ENCODE results near the gene MFAP4. TPM values are rescaled to one million over a fixed set of nuclear protein-coding genes. Genes with fewer than 3 reads are reported as not detected.

The MFAP4 gene
- polyA plus RNA-seq, 1 donor from 2014 or later: not detected

DNA sequence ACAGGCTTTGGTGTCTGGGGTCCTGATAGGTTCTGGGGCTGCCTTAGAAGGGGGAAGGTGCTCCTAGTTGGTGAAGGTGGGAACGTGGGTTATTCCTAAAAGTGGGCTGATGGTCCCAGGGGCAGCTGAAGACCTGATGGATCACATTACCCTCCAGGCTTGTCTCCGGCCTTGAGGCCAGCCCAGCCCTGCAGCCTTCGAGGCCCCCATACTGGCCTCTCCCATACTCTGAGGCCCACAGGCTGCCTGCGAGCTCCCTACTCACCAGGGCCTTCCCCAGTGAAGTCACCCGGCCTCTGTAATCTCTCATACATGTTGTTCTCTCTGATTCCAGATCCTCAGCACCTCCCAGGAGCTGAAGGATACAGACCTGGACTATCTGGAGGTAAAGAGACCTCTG lies 26.8 kb upstream of the MFAP4 start:
- H3K9ac ChIP-seq (ENCODE audit: low read length): no peak overlapping the region
- no peak overlapping the region for H2AFZ ChIP-seq (ENCODE audit: low read depth, low read length)
- H3F3A ChIP-seq (ENCODE audit: insufficient read depth, low read length, poor library complexity, severe bottlenecking): no peaks in the 10 kb centered on the region
- no peaks in the 10 kb centered on the region for H3K36me3 ChIP-seq (ENCODE audit: insufficient read depth, low read length)
- no peaks in the 10 kb centered on the region for H4K20me1 ChIP-seq (ENCODE audit: insufficient read depth)
- TF ChIP-seq POLR2AphosphoS5 (IDR thresholded peaks at IDR 0.05) (no peak), SMC3 (conservative IDR thresholded peaks at IDR 0.05; ENCODE audit: poor library complexity) (no peak)
- TF ChIP-seq, protein P1, sequence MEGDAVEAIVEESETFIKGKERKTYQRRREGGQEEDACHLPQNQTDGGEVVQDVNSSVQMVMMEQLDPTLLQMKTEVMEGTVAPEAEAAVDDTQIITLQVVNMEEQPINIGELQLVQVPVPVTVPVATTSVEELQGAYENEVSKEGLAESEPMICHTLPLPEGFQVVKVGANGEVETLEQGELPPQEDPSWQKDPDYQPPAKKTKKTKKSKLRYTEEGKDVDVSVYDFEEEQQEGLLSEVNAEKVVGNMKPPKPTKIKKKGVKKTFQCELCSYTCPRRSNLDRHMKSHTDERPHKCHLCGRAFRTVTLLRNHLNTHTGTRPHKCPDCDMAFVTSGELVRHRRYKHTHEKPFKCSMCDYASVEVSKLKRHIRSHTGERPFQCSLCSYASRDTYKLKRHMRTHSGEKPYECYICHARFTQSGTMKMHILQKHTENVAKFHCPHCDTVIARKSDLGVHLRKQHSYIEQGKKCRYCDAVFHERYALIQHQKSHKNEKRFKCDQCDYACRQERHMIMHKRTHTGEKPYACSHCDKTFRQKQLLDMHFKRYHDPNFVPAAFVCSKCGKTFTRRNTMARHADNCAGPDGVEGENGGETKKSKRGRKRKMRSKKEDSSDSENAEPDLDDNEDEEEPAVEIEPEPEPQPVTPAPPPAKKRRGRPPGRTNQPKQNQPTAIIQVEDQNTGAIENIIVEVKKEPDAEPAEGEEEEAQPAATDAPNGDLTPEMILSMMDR (IDR thresholded peaks at IDR 0.05; ENCODE audit: poor library complexity, severe bottlenecking): no peak
- H3K79me2 ChIP-seq (replicated peaks; ENCODE audit: insufficient read depth, low read length): no peaks in the 10 kb centered on the region
- no peak overlapping the region for H3K4me2 ChIP-seq (ENCODE audit: low read length)
- H3K27ac ChIP-seq (ENCODE audit: low read length): no peak overlapping the region
- no peak overlapping the region for H3K4me3 ChIP-seq (ENCODE audit: low read length)
- no peaks in the 10 kb centered on the region for H3K27me3 ChIP-seq (ENCODE audit: insufficient read depth, low read depth, low read length)
- no peaks in the 10 kb centered on the region for H3K9me2 ChIP-seq (ENCODE audit: insufficient read depth, low read length)
- no peaks in the 10 kb centered on the region for H3K9me3 ChIP-seq (ENCODE audit: low read length)

DNA sequence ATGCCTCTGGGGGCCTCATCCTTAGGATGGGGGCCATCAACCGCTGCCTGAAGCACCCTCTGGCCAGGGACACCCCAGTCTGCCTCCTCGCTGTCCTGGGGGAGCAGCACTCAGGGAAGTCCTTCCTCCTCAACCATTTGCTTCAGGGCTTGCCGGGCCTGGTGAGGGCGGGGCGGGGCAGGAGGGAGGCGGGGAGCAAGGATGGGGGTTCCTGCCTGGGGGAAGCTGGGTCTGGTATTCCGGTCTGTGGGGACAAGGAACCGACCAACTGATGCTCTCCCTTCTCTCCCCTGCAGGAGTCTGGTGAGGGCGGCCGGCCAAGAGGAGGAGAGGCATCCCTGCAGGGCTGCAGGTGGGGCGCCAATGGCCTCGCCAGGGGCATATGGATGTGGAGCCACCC lies 26.0 kb upstream of the MFAP4 start:
- no peaks in the 10 kb centered on the region for H3K9me2 ChIP-seq (ENCODE audit: insufficient read depth, low read length)
- no peak overlapping the region for H2AFZ ChIP-seq (ENCODE audit: low read depth, low read length)
- no peak overlapping the region for H3K4me2 ChIP-seq (ENCODE audit: low read length)
- H3F3A ChIP-seq (ENCODE audit: insufficient read depth, low read length, poor library complexity, severe bottlenecking): no peaks in the 10 kb centered on the region
- no peak overlapping the region for H3K9ac ChIP-seq (ENCODE audit: low read length)
- no peak overlapping the region for H3K27ac ChIP-seq (ENCODE audit: low read length)
- no peaks in the 10 kb centered on the region for H3K27me3 ChIP-seq (ENCODE audit: insufficient read depth, low read depth, low read length)
- no peaks in the 10 kb centered on the region for H4K20me1 ChIP-seq (ENCODE audit: insufficient read depth)
- no peaks in the 10 kb centered on the region for H3K79me2 ChIP-seq (replicated peaks; ENCODE audit: insufficient read depth, low read length)
- no peaks in the 10 kb centered on the region for H3K9me3 ChIP-seq (ENCODE audit: low read length)
- no peaks in the 10 kb centered on the region for H3K36me3 ChIP-seq (ENCODE audit: insufficient read depth, low read length)
- TF ChIP-seq TAF1 (IDR thresholded peaks at IDR 0.05; ENCODE audit: low read depth) (no peak), POLR2AphosphoS5 (IDR thresholded peaks at IDR 0.05) (no peak), MXI1 (conservative IDR thresholded peaks at IDR 0.05; ENCODE audit: poor library complexity, severe bottlenecking) (no peak), SMC3 (conservative IDR thresholded peaks at IDR 0.05; ENCODE audit: poor library complexity) (no peak), EP300 (conservative IDR thresholded peaks at IDR 0.05; ENCODE audit: poor library complexity, severe bottlenecking) (no peak), RAD21 (conservative IDR thresholded peaks at IDR 0.05) (no peak)
- TF ChIP-seq, protein P1 (IDR thresholded peaks at IDR 0.05; ENCODE audit: poor library complexity, severe bottlenecking): no peak
- H3K4me3 ChIP-seq (ENCODE audit: low read length): no peak overlapping the region

DNA sequence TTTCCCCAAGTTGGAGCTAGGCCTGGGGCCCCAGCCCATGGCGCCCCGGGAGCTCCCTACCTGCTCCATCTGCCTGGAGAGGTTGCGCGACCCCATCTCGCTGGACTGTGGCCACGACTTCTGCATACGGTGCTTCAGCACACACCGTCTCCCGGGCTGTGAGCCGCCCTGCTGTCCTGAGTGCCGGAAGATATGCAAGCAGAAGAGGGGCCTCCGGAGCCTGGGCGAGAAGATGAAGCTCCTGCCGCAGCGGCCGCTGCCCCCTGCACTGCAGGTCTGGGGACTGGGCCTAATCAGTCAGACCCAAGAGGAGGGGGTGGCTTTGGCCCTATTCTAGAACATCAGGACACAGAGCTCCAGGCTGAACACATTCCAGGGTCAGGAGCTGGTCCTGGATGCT lies 25.5 kb upstream of the MFAP4 start:
- Histone ChIP-seq H3K9ac (ENCODE audit: low read length) (no peak overlapping the region), H3K27me3 (ENCODE audit: insufficient read depth, low read depth, low read length) (no peaks in the 10 kb centered on the region), H4K20me1 (ENCODE audit: insufficient read depth) (no peaks in the 10 kb centered on the region), H3K27ac (ENCODE audit: low read length) (no peak overlapping the region), H3K4me3 (ENCODE audit: low read length) (no peak overlapping the region), H2AFZ (ENCODE audit: low read depth, low read length) (no peak overlapping the region), H3K36me3 (ENCODE audit: insufficient read depth, low read length) (no peaks in the 10 kb centered on the region), H3K4me2 (ENCODE audit: low read length) (no peak overlapping the region), H3K79me2 (replicated peaks; ENCODE audit: insufficient read depth, low read length) (no peaks in the 10 kb centered on the region), H3K9me3 (ENCODE audit: low read length) (no peaks in the 10 kb centered on the region), H3K9me2 (ENCODE audit: insufficient read depth, low read length) (no peaks in the 10 kb centered on the region), H3F3A (ENCODE audit: insufficient read depth, low read length, poor library complexity, severe bottlenecking) (no peaks in the 10 kb centered on the region)
- no peak for TF ChIP-seq MXI1 (conservative IDR thresholded peaks at IDR 0.05; ENCODE audit: poor library complexity, severe bottlenecking)
- no peak for TF ChIP-seq EZH2 (IDR thresholded peaks at IDR 0.05; ENCODE audit: borderline replicate concordance, insufficient read depth, low read length, poor library complexity, severe bottlenecking)
- no peak for TF ChIP-seq RAD21 (conservative IDR thresholded peaks at IDR 0.05)
- no peak for TF ChIP-seq TAF1 (IDR thresholded peaks at IDR 0.05; ENCODE audit: low read depth)
- TF ChIP-seq, protein P1 (IDR thresholded peaks at IDR 0.05; ENCODE audit: poor library complexity, severe bottlenecking): no peak
- TF ChIP-seq, protein P2, sequence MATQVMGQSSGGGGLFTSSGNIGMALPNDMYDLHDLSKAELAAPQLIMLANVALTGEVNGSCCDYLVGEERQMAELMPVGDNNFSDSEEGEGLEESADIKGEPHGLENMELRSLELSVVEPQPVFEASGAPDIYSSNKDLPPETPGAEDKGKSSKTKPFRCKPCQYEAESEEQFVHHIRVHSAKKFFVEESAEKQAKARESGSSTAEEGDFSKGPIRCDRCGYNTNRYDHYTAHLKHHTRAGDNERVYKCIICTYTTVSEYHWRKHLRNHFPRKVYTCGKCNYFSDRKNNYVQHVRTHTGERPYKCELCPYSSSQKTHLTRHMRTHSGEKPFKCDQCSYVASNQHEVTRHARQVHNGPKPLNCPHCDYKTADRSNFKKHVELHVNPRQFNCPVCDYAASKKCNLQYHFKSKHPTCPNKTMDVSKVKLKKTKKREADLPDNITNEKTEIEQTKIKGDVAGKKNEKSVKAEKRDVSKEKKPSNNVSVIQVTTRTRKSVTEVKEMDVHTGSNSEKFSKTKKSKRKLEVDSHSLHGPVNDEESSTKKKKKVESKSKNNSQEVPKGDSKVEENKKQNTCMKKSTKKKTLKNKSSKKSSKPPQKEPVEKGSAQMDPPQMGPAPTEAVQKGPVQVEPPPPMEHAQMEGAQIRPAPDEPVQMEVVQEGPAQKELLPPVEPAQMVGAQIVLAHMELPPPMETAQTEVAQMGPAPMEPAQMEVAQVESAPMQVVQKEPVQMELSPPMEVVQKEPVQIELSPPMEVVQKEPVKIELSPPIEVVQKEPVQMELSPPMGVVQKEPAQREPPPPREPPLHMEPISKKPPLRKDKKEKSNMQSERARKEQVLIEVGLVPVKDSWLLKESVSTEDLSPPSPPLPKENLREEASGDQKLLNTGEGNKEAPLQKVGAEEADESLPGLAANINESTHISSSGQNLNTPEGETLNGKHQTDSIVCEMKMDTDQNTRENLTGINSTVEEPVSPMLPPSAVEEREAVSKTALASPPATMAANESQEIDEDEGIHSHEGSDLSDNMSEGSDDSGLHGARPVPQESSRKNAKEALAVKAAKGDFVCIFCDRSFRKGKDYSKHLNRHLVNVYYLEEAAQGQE (IDR thresholded peaks at IDR 0.05; ENCODE audit: borderline replicate concordance): no peak
- TF ChIP-seq POLR2AphosphoS5 (IDR thresholded peaks at IDR 0.05): no peak
- TF ChIP-seq EP300 (conservative IDR thresholded peaks at IDR 0.05; ENCODE audit: poor library complexity, severe bottlenecking): no peak
- TF ChIP-seq SMC3 (conservative IDR thresholded peaks at IDR 0.05; ENCODE audit: poor library complexity): no peak

All from neural cell (in vitro differentiated cells).